Choroid plexus epithelial cell (primary cell): ENCODE data around the gene FXYD3.
A peak's percentile ranks its signal among the peaks of the same experiment; 100 is the strongest.

ENCODE experiments used
- DNase-seq: peaks from one replicate; pipeline ENCODE4 v3.0.0-alpha.2; 2010; ENCODE audit warnings: low read depth
- H3K4me3 ChIP-seq: 2 replicates; pipeline ENCODE4 v1.5.1; 2011; ENCODE audit warnings: low read depth, mild to moderate bottlenecking, control low read depth, low read length, moderate library complexity
- TF ChIP-seq, protein P1 (sequence below): conservative IDR thresholded peaks from 2 replicates; pipeline ENCODE4 v1.5.1; 2011; ENCODE audit warnings: low read depth, mild to moderate bottlenecking, control low read depth, inconsistent platforms, low read length, moderate library complexity

The FXYD3 gene

DNA sequence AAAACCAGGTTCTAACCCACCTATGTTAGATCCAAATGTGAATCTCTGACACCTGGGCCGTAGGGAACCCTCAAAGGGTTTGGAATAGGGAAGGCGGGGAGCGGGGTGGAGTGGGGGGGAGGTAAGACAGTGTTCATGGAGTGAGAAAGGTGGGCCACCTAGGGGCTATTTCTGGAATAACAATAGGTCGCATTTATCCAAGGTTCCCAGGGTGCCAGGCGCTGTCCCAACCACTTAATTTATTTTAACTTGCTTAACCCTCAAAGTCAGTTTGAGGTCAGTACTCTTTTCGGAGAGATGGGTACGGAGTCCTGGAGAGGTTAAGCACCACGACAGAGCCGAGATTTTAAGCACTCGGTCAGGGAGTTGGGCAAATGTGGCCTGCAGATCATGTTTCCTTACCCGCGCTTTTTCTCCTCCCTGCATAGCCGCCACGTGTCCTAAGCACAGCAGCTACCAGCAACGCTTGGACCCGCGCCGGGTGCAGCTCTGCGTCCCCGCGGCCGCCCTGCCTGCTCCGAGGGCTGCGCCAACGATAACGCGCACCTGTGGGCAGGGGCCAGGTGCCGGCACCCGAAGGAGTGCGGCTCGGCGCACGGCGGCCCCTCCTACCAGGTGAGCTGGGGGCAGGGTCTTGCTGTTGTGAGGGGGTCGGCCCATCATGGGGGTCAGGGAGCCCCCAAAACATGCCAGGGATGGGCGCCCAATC, 25.0 kb upstream of the FXYD3 start:
- DNase-seq, result peak; percentile 68
- no peak overlapping the region for H3K4me3 ChIP-seq
- TF ChIP-seq, protein P1, sequence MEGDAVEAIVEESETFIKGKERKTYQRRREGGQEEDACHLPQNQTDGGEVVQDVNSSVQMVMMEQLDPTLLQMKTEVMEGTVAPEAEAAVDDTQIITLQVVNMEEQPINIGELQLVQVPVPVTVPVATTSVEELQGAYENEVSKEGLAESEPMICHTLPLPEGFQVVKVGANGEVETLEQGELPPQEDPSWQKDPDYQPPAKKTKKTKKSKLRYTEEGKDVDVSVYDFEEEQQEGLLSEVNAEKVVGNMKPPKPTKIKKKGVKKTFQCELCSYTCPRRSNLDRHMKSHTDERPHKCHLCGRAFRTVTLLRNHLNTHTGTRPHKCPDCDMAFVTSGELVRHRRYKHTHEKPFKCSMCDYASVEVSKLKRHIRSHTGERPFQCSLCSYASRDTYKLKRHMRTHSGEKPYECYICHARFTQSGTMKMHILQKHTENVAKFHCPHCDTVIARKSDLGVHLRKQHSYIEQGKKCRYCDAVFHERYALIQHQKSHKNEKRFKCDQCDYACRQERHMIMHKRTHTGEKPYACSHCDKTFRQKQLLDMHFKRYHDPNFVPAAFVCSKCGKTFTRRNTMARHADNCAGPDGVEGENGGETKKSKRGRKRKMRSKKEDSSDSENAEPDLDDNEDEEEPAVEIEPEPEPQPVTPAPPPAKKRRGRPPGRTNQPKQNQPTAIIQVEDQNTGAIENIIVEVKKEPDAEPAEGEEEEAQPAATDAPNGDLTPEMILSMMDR, result peak; percentile 71

GRCh38 chr19:35093430-35093829, 22.2 kb upstream of the FXYD3 start:
- DNase-seq, result no peak
- TF ChIP-seq, protein P1, result no peak
- H3K4me3 ChIP-seq, result no peak overlapping the region

- TF ChIP-seq, protein P1, result no peak
- no peak for DNase-seq
Observed at GRCh38 chr19:35093941-35094647, 21.5 kb upstream of the FXYD3 start.

DNA sequence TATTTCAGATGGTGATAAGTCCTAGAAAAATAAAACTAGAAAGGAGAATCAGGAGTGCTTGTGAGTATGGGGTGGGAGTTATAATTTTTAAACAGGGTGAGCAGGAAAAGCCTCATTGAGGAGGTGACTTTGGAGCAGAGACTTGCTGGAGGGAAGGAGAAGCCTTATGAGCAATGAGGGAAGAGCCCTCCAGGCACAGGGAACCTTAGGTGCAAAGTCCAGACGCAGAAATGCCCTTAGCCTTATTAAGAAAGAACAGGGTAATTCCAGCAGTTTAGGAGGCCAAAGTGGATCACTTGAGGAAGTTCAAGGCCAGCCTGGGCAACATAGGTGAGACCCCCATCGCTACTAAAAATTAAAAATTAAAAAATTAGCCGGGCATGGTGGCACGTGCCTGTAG, 21.0 kb upstream of the FXYD3 start:
- no peak for DNase-seq
- no peak overlapping the region for H3K4me3 ChIP-seq
- TF ChIP-seq, protein P1, result no peak

More at GRCh38 chr19:35093941-35094647, 21.5 kb upstream of the FXYD3 start:
- H3K4me3 ChIP-seq, result no peak overlapping the region

- TF ChIP-seq, protein P1, result no peak
- no peak for DNase-seq
- H3K4me3 ChIP-seq, result no peak overlapping the region
Observed at GRCh38 chr19:35095667-35096368, 19.8 kb upstream of the FXYD3 start.

GRCh38 chr19:35098413-35099049, 17.1 kb upstream of the FXYD3 start:
- TF ChIP-seq, protein P1, result no peak
- no peak for DNase-seq
- no peak overlapping the region for H3K4me3 ChIP-seq
